Neutrophil (primary cell): ENCODE results near the gene TNFRSF11A.

Source experiments
- H3K27ac ChIP-seq: fragments of 200-600 bp; sonication (generic); 2 replicates; pipeline ENCODE4 v1.5.1; 2016; ENCODE audit warnings: mild to moderate bottlenecking, moderate library complexity
- H3K27me3 ChIP-seq: fragments of 200-600 bp; sonication (generic); 2 replicates; pipeline ENCODE4 v1.6.0; 2016; ENCODE audit warnings: mild to moderate bottlenecking
- H3K36me3 ChIP-seq: fragments of 200-600 bp; sonication (generic); 2 replicates; pipeline ENCODE4 v1.5.1; 2017
- H3K4me1 ChIP-seq, 2 experiments: fragments of 200-600 bp in 1 of 2; sonication (generic) in 1 of 2; 1 replicate in 1 of 2; 2 replicates in 1 of 2; pipeline versions ENCODE4 v1.5.1 to v1.6.1; 2013 to 2016; ENCODE audit warnings: low read depth in 1 of 2, low read length in 1 of 2, mild to moderate bottlenecking in 1 of 2, moderate library complexity in 1 of 2; ENCODE audit not compliant: control insufficient read depth in 1 of 2, insufficient read depth in 1 of 2
- H3K4me3 ChIP-seq, 2 experiments: fragments of 200-600 bp in 1 of 2; sonication (generic) in 1 of 2; 1 replicate in 1 of 2; 2 replicates in 1 of 2; pipeline ENCODE4 v1.5.1; 2013 to 2016; ENCODE audit warnings: low read depth in 1 of 2, low read length in 1 of 2, mild to moderate bottlenecking in 1 of 2, moderate library complexity in 1 of 2
- H3K9me3 ChIP-seq: fragments of 200-600 bp; sonication (generic); 2 replicates; pipeline ENCODE4 v1.5.1; 2016
- TF ChIP-seq, protein P1 (sequence below): fragments of 200-600 bp; sonication (generic); IDR thresholded peaks from 2 replicates; pipeline ENCODE4 v1.5.1; 2016; ENCODE audit warnings: antibody characterized with exemption

TNFRSF11A gene

DNA sequence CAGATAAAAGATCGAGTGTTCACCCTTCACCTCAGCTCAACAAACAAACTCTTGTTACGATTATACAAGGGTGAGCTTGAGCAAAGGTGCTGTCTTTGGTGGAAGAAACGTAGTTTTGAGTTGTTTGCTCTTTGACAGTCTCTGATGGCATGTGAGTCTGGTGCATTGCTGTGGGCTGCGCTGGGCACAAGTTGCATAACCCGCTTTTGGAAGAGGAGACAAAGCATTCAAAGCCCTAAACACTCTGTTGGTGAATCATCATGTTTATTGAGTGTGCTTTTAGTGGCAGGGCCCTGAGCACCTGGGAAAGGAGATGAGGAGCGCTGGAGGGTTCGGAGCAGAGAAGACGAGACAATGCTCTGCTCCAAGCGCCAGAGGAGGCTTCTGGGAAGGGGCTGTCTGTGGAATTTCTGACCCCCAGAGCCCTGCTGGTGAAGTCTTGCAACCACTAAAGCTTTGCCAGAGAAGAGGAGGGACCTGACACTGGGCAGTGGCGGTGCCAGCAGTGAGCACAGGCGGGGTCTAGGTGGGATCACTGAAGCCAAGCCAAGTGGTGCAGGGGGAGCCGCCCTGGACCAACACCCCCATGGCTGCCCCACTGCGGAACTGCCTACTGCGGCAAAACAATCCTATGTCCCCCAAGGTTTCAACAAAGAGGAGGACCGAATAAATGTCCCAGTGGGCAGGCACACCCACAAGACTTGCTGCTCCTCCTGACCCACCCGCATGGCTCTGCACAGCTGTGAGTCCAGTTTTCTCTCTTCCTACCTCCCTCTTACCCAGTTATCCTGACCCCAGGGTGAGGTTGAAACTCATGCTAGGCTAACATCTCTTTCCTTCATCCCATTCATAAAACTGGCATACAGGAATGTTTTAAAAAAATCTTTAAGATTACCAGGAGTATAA, 64.0 kb downstream of the TNFRSF11A start:
- Histone ChIP-seq H3K4me3 (no peak overlapping the region), H3K36me3 (no peaks in the 10 kb centered on the region), H3K9me3 (no peaks in the 10 kb centered on the region), H3K27me3 (no peaks in the 10 kb centered on the region), H3K4me1 (no peaks in the 10 kb centered on the region), H3K27ac (no peak overlapping the region)
- TF ChIP-seq, protein P1, sequence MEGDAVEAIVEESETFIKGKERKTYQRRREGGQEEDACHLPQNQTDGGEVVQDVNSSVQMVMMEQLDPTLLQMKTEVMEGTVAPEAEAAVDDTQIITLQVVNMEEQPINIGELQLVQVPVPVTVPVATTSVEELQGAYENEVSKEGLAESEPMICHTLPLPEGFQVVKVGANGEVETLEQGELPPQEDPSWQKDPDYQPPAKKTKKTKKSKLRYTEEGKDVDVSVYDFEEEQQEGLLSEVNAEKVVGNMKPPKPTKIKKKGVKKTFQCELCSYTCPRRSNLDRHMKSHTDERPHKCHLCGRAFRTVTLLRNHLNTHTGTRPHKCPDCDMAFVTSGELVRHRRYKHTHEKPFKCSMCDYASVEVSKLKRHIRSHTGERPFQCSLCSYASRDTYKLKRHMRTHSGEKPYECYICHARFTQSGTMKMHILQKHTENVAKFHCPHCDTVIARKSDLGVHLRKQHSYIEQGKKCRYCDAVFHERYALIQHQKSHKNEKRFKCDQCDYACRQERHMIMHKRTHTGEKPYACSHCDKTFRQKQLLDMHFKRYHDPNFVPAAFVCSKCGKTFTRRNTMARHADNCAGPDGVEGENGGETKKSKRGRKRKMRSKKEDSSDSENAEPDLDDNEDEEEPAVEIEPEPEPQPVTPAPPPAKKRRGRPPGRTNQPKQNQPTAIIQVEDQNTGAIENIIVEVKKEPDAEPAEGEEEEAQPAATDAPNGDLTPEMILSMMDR, result no peak

DNA sequence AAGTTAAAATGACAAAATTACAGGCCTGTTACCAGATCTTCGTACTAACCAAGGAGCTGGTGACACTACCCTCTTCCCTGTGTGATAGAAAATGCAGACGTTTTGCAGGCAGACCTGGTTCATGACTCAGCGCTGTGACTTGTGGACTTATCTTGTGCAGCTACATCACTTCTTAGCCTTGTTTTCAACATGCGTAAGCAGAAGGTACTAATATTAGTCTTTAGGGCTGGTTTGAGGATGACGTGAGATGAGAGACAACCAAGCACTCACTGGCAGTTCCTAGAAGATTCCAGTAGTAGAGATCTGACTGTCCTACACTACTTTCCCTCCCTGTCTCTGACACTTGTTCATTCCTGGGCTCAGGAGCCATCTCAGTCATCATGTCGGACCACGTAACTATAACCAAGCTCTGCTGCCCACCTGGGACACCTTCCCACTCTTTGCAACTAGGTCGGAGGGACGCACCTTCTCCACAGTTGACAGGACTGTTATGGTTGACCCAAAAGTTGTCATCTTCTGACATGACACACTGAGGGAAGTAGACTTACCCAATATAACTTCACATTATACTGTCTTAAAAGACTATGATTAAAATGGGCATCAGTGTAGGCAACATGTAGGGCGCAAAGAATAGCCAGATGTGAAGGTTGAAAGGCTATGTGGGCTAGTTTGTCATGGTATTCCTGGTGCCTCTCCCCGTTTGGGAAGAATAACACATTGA, 64.8 kb downstream of the TNFRSF11A start:
- Histone ChIP-seq H3K9me3 (no peaks in the 10 kb centered on the region), H3K36me3 (no peaks in the 10 kb centered on the region), H3K4me3 (no peak overlapping the region), H3K27ac (no peak overlapping the region), H3K4me1 (no peaks in the 10 kb centered on the region), H3K27me3 (no peaks in the 10 kb centered on the region)
- TF ChIP-seq, protein P1, result no peak

DNA sequence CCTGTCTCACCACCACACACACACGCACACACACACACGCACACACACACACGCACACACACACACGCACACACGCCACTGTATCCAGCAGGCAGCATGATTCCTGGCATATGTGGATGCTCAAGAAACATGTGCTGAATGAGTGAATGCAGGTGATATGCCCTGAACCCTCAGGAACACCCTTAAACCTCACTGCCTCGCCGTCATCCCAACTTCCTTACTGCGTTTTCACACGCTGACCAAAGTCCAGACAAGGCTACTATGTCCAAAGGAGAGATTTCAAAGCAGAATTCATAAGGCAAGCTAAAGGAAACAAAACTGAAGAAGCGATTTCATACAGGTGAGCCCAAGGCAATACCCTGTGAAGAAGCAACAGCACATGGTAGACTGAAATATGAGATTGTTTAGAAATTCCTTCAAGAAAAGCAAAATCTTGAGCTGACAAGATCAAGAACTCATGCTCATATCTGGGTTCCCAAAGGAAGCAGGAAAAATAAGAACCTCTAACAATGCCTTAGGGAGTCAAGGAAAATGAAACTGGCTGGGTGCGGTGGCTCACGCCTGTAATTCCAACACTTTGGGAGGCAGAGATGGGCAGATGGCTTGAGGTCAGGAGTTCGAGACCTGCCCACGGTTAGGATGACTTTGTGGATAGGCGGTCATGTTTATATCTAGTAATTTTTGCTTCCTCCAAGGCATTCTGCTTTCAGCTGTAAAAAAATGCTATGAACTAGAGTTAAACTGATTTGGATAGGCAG, 69.1 kb downstream of the TNFRSF11A start:
- Histone ChIP-seq H3K4me1 (no peaks in the 10 kb centered on the region), H3K27ac (no peak overlapping the region), H3K4me3 (no peak overlapping the region), H3K27me3 (no peaks in the 10 kb centered on the region), H3K36me3 (no peaks in the 10 kb centered on the region), H3K9me3 (no peaks in the 10 kb centered on the region)
- TF ChIP-seq, protein P1, result no peak

DNA sequence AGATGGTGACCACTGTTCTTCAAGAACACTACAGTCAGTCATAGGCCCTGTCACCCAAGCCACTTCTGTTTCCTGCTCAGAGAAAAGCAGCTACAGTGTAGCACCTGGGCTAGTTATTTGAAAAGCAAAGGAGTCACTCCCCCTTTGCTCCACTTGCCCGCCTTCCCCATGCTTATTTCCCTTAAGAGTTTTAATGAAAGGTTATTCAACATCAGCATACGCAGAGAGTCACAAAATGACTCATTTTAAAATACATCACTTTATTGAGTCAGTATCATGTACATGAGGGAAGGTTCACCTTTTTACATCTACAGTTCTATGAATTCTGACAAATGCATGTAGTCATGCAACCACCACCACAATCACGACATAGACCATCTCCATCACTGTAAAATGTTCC, 71.3 kb downstream of the TNFRSF11A start:
- Histone ChIP-seq H3K9me3 (no peaks in the 10 kb centered on the region), H3K27ac (no peak overlapping the region)

DNA sequence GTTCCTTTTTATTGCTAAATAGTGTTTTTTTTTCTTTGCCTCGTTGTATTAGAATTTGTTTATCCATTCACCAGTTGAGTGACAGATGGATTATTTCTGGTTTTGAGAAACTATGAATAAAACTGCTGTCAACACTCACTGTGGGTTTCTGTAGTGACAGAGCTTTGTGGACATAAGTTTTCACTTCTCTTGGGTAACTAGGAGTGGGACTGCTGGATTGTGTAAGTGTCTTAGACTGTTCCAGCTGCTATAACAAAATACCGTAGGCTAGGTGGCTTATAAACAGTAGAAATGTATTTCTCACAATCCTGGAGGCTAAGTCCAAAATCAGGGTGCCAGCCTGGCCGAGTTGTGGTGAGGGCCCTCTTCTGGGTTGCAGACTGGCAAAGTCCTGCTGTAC, 71.9 kb downstream of the TNFRSF11A start:
- H3K4me3 ChIP-seq, result no peak overlapping the region
- no peak overlapping the region for H3K27ac ChIP-seq
- no peaks in the 10 kb centered on the region for H3K4me1 ChIP-seq
- H3K36me3 ChIP-seq, result no peaks in the 10 kb centered on the region
- no peaks in the 10 kb centered on the region for H3K9me3 ChIP-seq
- TF ChIP-seq, protein P1, result no peak
- no peaks in the 10 kb centered on the region for H3K27me3 ChIP-seq

More for the DNA sequence above, 71.3 kb downstream of the TNFRSF11A start:
- Histone ChIP-seq H3K36me3 (no peaks in the 10 kb centered on the region), H3K4me3 (no peak overlapping the region), H3K27me3 (no peaks in the 10 kb centered on the region), H3K4me1 (no peaks in the 10 kb centered on the region)
- TF ChIP-seq, protein P1, result no peak
